H1 (cell line): ENCODE measurements around the gene DBF4B. TPM values are rescaled to one million over a fixed set of nuclear protein-coding genes. Genes with fewer than 3 reads are reported as not detected.

Experiments used
- CHD1 ChIP-seq: IDR thresholded peaks from 2 replicates; pipeline ENCODE4 v1.6.1; 2012; ENCODE audit warnings: low read depth, low read length, improper control_type of control experiment
- CHD7 ChIP-seq: fragments of 300-600 bp; sonication (generic); IDR thresholded peaks from 2 replicates; pipeline ENCODE4 v1.7.1; 2012; ENCODE audit warnings: low read length, moderate library complexity, mild to moderate bottlenecking, inconsistent platforms; ENCODE audit not compliant: insufficient replicate concordance
- EGR1 ChIP-seq: IDR thresholded peaks from 2 replicates; pipeline ENCODE4 v1.6.1; 2011; ENCODE audit warnings: low read depth, low read length, borderline replicate concordance
- KDM5A ChIP-seq: fragments of 200-600 bp; IDR thresholded peaks from 2 replicates; pipeline ENCODE4 v1.7.1; 2012; ENCODE audit warnings: mild to moderate bottlenecking, low read length, inconsistent platforms, mixed read lengths
- NANOG ChIP-seq: IDR thresholded peaks from 2 replicates; pipeline ENCODE4 v1.6.1; 2011; ENCODE audit warnings: low read length, low read depth, mild to moderate bottlenecking, inconsistent platforms; ENCODE audit not compliant: insufficient read depth, poor library complexity, severe bottlenecking
- POLR2AphosphoS5 ChIP-seq: IDR thresholded peaks from 2 replicates; pipeline ENCODE4 v1.6.1; 2011; ENCODE audit warnings: low read depth, low read length
- SIRT6 ChIP-seq: IDR thresholded peaks from one replicate; pipeline ENCODE4 v1.7.1; 2012; ENCODE audit warnings: low read length, inconsistent platforms
- SP1 ChIP-seq: IDR thresholded peaks from 2 replicates; pipeline ENCODE4 v1.6.1; 2011; ENCODE audit warnings: low read depth, low read length
- SP4 ChIP-seq: IDR thresholded peaks from 2 replicates; pipeline ENCODE4 v1.6.1; 2012; ENCODE audit warnings: low read length, inconsistent platforms
- SRF ChIP-seq: IDR thresholded peaks from 2 replicates; pipeline ENCODE4 v1.6.1; 2011; ENCODE audit warnings: mild to moderate bottlenecking, low read depth, low read length, moderate library complexity
- TEAD4 ChIP-seq: IDR thresholded peaks from 2 replicates; pipeline ENCODE4 v1.6.1; 2012; ENCODE audit warnings: low read depth, low read length, inconsistent platforms, mixed read lengths
- polyA plus RNA-seq, 7 experiments: library from polyadenylated mRNA; depleted of rRNA in 3 of 7; stranded (reverse) in 5 of 7; unstranded in 2 of 7; fragments of >200 nt in 5 of 7; fragments of 200-250 nt in 2 of 7; gene quantifications; 1 replicate in 5 of 7; 2 replicates in 1 of 7; 4 replicates in 1 of 7; pipeline versions ENCODE4 v1.2.1 to v1.2.3, GENCODE V29; 2011 to 2013; ENCODE audit warnings: missing spikeins in 2 of 7, mixed read lengths in 2 of 7
- total RNA-seq: library from RNA; stranded (reverse); fragmentation: NEBNext Ultra II Directional; extraction: Animal tissue kit (Norgen Biotek cat#: 25700); gene quantifications from 2 replicates; pipeline ENCODE4 v1.2.1, GENCODE V29; 2021

The DBF4B gene
- total and polyA plus RNA-seq, 2 of the 8 experiments (the other 6 are each of a cell fraction or from before 2014, with no cell fraction given), result 20.2 to 26.9 TPM

DNA sequence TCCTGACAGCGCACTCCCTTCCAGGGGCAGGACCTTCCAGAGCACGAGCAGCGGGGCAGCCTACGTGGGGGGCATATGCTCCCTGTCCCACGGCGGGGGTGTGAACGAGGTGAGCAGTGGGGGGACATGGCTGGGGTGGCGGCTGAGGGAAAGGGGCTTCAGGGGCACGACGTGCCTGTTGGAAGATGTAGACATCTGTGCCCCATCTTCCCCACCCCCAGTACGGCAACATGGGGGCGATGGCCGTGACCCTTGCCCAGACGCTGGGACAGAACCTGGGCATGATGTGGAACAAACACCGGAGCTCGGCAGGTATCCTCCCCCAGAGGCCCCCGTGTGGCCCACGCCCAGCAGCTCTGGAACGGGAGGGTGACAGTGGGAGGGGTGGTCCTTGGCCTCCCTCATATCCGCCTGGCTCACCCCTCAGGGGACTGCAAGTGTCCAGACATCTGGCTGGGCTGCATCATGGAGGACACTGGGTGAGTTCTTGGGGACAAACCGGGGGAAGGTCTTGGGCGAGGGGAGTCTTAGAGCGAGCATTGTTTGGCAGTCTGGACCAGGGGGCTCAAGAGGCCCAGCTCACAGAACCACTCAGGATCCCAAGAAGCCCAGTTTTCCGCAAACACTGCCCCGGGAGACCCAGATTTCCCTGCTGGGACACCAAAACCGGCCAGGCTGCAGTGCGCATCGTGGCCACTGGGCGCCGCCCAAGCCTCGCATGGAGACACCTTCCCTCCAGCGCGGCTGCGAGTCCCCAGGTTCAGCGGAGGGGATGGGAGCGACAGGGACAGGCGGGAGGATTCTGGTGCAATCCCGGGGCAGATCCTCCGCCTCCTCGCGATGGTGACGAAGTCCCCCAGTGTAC is 66.0 kb downstream of the DBF4B start (continued):
- no peak for TF ChIP-seq CHD7
- TF ChIP-seq POLR2AphosphoS5, result no peak; the same call in 1 of the 2 replicates
- TF ChIP-seq SRF, result 0 out of 2 replicates have a peak, but pooled peaks have one; percentile 20
- TF ChIP-seq SP1, result no peak
- TF ChIP-seq NANOG, result no peak
- no peak for TF ChIP-seq SIRT6
- 0 out of 2 replicates have a peak, but pooled peaks have one; percentile 11 for TF ChIP-seq EGR1
- TF ChIP-seq TEAD4, result peak; percentile 60; the same call in 1 of the 2 replicates
- peak; percentile 7; the same call in 1 of the 2 replicates for TF ChIP-seq KDM5A
- TF ChIP-seq CHD1, result no peak
- TF ChIP-seq SP4, result no peak
